Measurements from ENCODE around the gene FAM78B. TPM values are rescaled to one million over a fixed set of nuclear protein-coding genes. Genes with fewer than 3 reads are reported as not detected.

The FAM78B gene
- total RNA-seq, 1 donor from 2014 or later, result 1.7 TPM

GRCh38 chr1:166069390-166069789 lies 97.4 kb downstream of the FAM78B start:
- no peak for DNase-seq (ENCODE audit: low spot score)

- DNase-seq (ENCODE audit: low spot score), result no peak
Measured at GRCh38 chr1:166066107-166066506, 100.7 kb downstream of the FAM78B start.

GRCh38 chr1:166064951-166065350 lies 101.8 kb downstream of the FAM78B start:
- DNase-seq (ENCODE audit: low spot score), result no peak

- DNase-seq (ENCODE audit: low spot score), result no peak
Measured at GRCh38 chr1:166064313-166064926, 102.4 kb downstream of the FAM78B start.

GRCh38 chr1:166063701-166064100 lies 103.1 kb downstream of the FAM78B start:
- DNase-seq (ENCODE audit: low spot score), result no peak

- DNase-seq (ENCODE audit: low spot score), result no peak
Measured at GRCh38 chr1:166062421-166063070, 104.3 kb downstream of the FAM78B start.

GRCh38 chr1:166057650-166058049 lies 109.2 kb downstream of the FAM78B start:
- DNase-seq (ENCODE audit: low spot score), result no peak

GRCh38 chr1:166053395-166053794 lies 113.4 kb downstream of the FAM78B start:
- no peak for DNase-seq (ENCODE audit: low spot score)

- no peak for DNase-seq (ENCODE audit: low spot score)
Measured at GRCh38 chr1:166040202-166040997, 126.4 kb downstream of the FAM78B start.

- no peak for DNase-seq (ENCODE audit: low spot score)
Measured at GRCh38 chr1:166039436-166040201, 127.2 kb downstream of the FAM78B start.

GRCh38 chr1:166036092-166036491 lies 130.7 kb downstream of the FAM78B start:
- DNase-seq (ENCODE audit: low spot score), result no peak

- DNase-seq (ENCODE audit: low spot score), result no peak
Measured at GRCh38 chr1:166032572-166033371, 134.0 kb downstream of the FAM78B start.

- no peak for DNase-seq (ENCODE audit: low spot score)
Measured at GRCh38 chr1:166031932-166032571, 134.7 kb downstream of the FAM78B start.

GRCh38 chr1:166029196-166029945 lies 137.4 kb downstream of the FAM78B start:
- no peak for DNase-seq (ENCODE audit: low spot score)

- DNase-seq (ENCODE audit: low spot score), result no peak
Measured at GRCh38 chr1:166026555-166026954, 140.2 kb downstream of the FAM78B start.

GRCh38 chr1:166026143-166026542 lies 140.7 kb downstream of the FAM78B start:
- no peak for DNase-seq (ENCODE audit: low spot score)

- DNase-seq (ENCODE audit: low spot score), result no peak
Measured at GRCh38 chr1:166020210-166020609, 146.6 kb downstream of the FAM78B start.

Data from mesenteric fat pad (tissue), 1 donor.